ENCODE data around the gene HRAS. TPM values are rescaled to one million over a fixed set of nuclear protein-coding genes. Genes with fewer than 3 reads are reported as not detected.

Gene HRAS
- total and polyA plus RNA-seq, 10 donors = 16.6 to 90.9 (median 31.2) TPM

GRCh38 chr11:487571-488021, 47.8 kb downstream of the HRAS start:
- DNase-seq = no peak
- 80 to 92% (median 91%) methylated on average over 1 to 22 of the region's 22 CpGs for WGBS, 5 donors
- Histone ChIP-seq H3K27me3 (replicated peaks in 1 of 7) (no peaks in the 10 kb centered on the region), H3K4me1 (no peaks in the 10 kb centered on the region), H3K9me3 (no peaks in the 10 kb centered on the region), H3K36me3 (peaks cover 0 to 55% (median 19%) of the 10 kb centered on the region in 6 donors), H3K4me3 (no peak overlapping the region), H3K27ac (no peak overlapping the region)
- intact Hi-C loops (cut with DNase I; ENCODE audit: low total_unique reads) = no loop called here
- TF ChIP-seq POLR2AphosphoS5 (IDR thresholded peaks at IDR 0.05) (no peak), CTCF (IDR thresholded peaks at IDR 0.05 in 8 of 11, conservative IDR thresholded peaks at IDR 0.05 in 3 of 11) (no peak), POLR2A (IDR thresholded peaks at IDR 0.05) (no peak)

GRCh38 chr11:486189-486588, 49.2 kb downstream of the HRAS start:
- H3K4me1 ChIP-seq = no peaks in the 10 kb centered on the region
- intact Hi-C loops (cut with DNase I; ENCODE audit: low total_unique reads) = no loop called here
- no peaks in the 10 kb centered on the region for H3K9me3 ChIP-seq
- 91 to 98% (median 96%) methylated on average over 23 of the region's 23 CpGs for WGBS, 5 donors
- peaks cover 0 to 45% (median 17%) of the 10 kb centered on the region in 6 donors for H3K36me3 ChIP-seq
- TF ChIP-seq POLR2AphosphoS5 (IDR thresholded peaks at IDR 0.05) = no peak
- DNase-seq = no peak
- H3K27me3 ChIP-seq (replicated peaks in 1 of 7) = no peaks in the 10 kb centered on the region
- no peak overlapping the region for H3K27ac ChIP-seq
- H3K4me3 ChIP-seq = no peak overlapping the region

DNA sequence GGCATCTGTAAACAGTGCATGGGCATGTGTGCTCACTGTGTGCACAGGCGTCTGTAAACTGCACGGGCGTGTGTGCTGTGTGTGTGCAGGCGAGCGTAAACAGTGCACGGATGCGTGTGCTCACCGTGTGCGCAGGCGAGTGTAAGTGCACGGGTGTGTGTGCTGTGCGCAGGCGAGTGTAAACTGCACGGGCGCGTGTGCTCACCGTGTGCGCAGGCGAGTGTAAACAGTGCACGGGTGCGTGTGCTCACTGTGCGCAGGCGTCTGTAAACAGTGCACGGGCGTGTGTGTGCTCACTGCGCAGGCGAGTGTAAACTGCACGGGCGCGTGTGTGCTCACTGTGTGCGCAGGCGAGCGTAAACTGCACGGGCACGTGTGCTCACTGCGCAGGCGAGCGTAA, 50.8 kb downstream of the HRAS start:
- TF ChIP-seq CTCF (IDR thresholded peaks at IDR 0.05 in 8 of 11, conservative IDR thresholded peaks at IDR 0.05 in 3 of 11) (no peak), POLR2A (IDR thresholded peaks at IDR 0.05) (no peak), POLR2AphosphoS5 (IDR thresholded peaks at IDR 0.05) (no peak)
- Histone ChIP-seq H3K9me3 (no peaks in the 10 kb centered on the region), H3K36me3 (peaks cover 0 to 34% (median 2%) of the 10 kb centered on the region in 6 donors), H3K27me3 (replicated peaks in 1 of 7) (no peaks in the 10 kb centered on the region), H3K4me1 (no peaks in the 10 kb centered on the region), H3K4me3 (no peak overlapping the region), H3K27ac (no peak overlapping the region)
- intact Hi-C loops (cut with DNase I; ENCODE audit: low total_unique reads) = no loop called here
- DNase-seq = no peak
- WGBS, 5 donors = 95 to 98% (median 98%) methylated on average over 37 to 38 of the region's 38 CpGs

Small RNA genes lying within 50 kb of the gene (microRNA-seq; reads per million reads assigned to microRNA genes)
- 28.0 to 146 (median 54.6) reads per million in 3 donors for gene MIR210

Small RNA genes lying within 50 kb of the gene (small RNA-seq; reads per million reads assigned to genes)
- 0.27 to 0.69 (median 0.48) reads per million in 4 donors for gene MIR210

Other genes with a start within 250 kb of the HRAS start
- gene PGGHG, start 246.4 kb downstream of the HRAS start, total RNA-seq = 100 to 1,000 TPM in 6 of 7 donors, 10 to 100 TPM in 1; 53.4 to 182 (median 128) TPM
- 100 to 1,000 TPM; 127 to 250 (median 134) TPM for gene PGGHG, start 246.4 kb downstream of the HRAS start, polyA plus RNA-seq
- not detected for gene IFITM5, start 236.1 kb downstream of the HRAS start, total RNA-seq
- not detected for gene IFITM5, start 236.1 kb downstream of the HRAS start, polyA plus RNA-seq
- gene IFITM2, start 227.8 kb downstream of the HRAS start, total RNA-seq = 1,000 to 10,000 TPM in 4 of 7 donors, 100 to 1,000 TPM in 3; 507 to 1,635 (median 1,062) TPM
- gene IFITM2, start 227.8 kb downstream of the HRAS start, polyA plus RNA-seq = 1,000 to 10,000 TPM in 1 of 3 donors, 100 to 1,000 TPM in 2; 680 to 1,006 (median 885) TPM
- gene IFITM1, start 221.5 kb downstream of the HRAS start, total RNA-seq = 100 to 1,000 TPM; 333 to 670 (median 510) TPM
- 100 to 1,000 TPM; 314 to 496 (median 327) TPM for gene IFITM1, start 221.5 kb downstream of the HRAS start, polyA plus RNA-seq
- gene IFITM3, start 214.7 kb downstream of the HRAS start, total RNA-seq = 100 to 1,000 TPM; 314 to 942 (median 472) TPM
- gene IFITM3, start 214.7 kb downstream of the HRAS start, polyA plus RNA-seq = 100 to 1,000 TPM; 391 to 618 (median 599) TPM
- 1 to 10 TPM in 1 of 7 donors, under 1 TPM in 4, not detected in 2; 0.17 to 1.1 (median 0.67) TPM for gene B4GALNT4, start 166.1 kb downstream of the HRAS start, total RNA-seq
- gene B4GALNT4, start 166.1 kb downstream of the HRAS start, polyA plus RNA-seq = 1 to 10 TPM; 1.6 to 5.2 (median 3.5) TPM
- gene PKP3, start 141.4 kb downstream of the HRAS start, total RNA-seq = 1 to 10 TPM in 1 of 7 donors, under 1 TPM in 2, not detected in 4; 0.40 to 2.8 (median 0.59) TPM
- gene PKP3, start 141.4 kb downstream of the HRAS start, polyA plus RNA-seq = under 1 TPM; 0.09 to 0.48 (median 0.21) TPM
- 100 to 1,000 TPM in 2 of 7 donors, 10 to 100 TPM in 5; 67.9 to 118 (median 90.9) TPM for gene SIGIRR, start 120.6 kb downstream of the HRAS start, total RNA-seq
- gene SIGIRR, start 120.6 kb downstream of the HRAS start, polyA plus RNA-seq = 100 to 1,000 TPM in 2 of 3 donors, 10 to 100 TPM in 1; 95.9 to 194 (median 161) TPM
- gene ANO9, start 93.6 kb downstream of the HRAS start, total RNA-seq = 10 to 100 TPM; 10.2 to 34.5 (median 25.9) TPM
- gene ANO9, start 93.6 kb downstream of the HRAS start, polyA plus RNA-seq = 10 to 100 TPM; 32.7 to 53.8 (median 50.3) TPM
- gene PTDSS2, start 85.3 kb downstream of the HRAS start, total RNA-seq = 10 to 100 TPM; 24.6 to 40.7 (median 29.4) TPM
- gene PTDSS2, start 85.3 kb downstream of the HRAS start, polyA plus RNA-seq = 10 to 100 TPM; 11.0 to 26.6 (median 14.9) TPM
- 100 to 1,000 TPM; 133 to 159 (median 147) TPM for gene RNH1, start 28.3 kb downstream of the HRAS start, total RNA-seq
- gene RNH1, start 28.3 kb downstream of the HRAS start, polyA plus RNA-seq = 100 to 1,000 TPM in 1 of 3 donors, 10 to 100 TPM in 2; 72.8 to 143 (median 83.8) TPM
- 1 to 10 TPM; 1.0 to 3.3 (median 2.2) TPM for gene LRRC56, start 2.0 kb upstream of the HRAS start, total RNA-seq
- gene LRRC56, start 2.0 kb upstream of the HRAS start, polyA plus RNA-seq = 1 to 10 TPM; 2.2 to 4.6 (median 4.1) TPM
- gene LMNTD2, start 25.2 kb upstream of the HRAS start, total RNA-seq = 10 to 100 TPM in 1 of 7 donors, 1 to 10 TPM in 6; 3.9 to 10.1 (median 6.3) TPM
- gene LMNTD2, start 25.2 kb upstream of the HRAS start, polyA plus RNA-seq = 1 to 10 TPM; 5.0 to 8.3 (median 5.1) TPM
- 10 to 100 TPM in 6 of 7 donors, 1 to 10 TPM in 1; 8.3 to 39.6 (median 20.4) TPM for gene RASSF7, start 25.4 kb upstream of the HRAS start, total RNA-seq
- 10 to 100 TPM; 29.7 to 34.5 (median 30.7) TPM for gene RASSF7, start 25.4 kb upstream of the HRAS start, polyA plus RNA-seq
- gene PHRF1, start 40.9 kb upstream of the HRAS start, total RNA-seq = 10 to 100 TPM; 24.2 to 41.5 (median 33.2) TPM
- gene PHRF1, start 40.9 kb upstream of the HRAS start, polyA plus RNA-seq = 10 to 100 TPM in 1 of 3 donors, 1 to 10 TPM in 2; 7.3 to 27.6 (median 8.4) TPM
- 10 to 100 TPM; 53.0 to 88.8 (median 85.3) TPM for gene IRF7, start 80.4 kb upstream of the HRAS start, total RNA-seq
- gene IRF7, start 80.4 kb upstream of the HRAS start, polyA plus RNA-seq = 10 to 100 TPM; 52.3 to 99.1 (median 73.9) TPM
- gene CDHR5, start 89.4 kb upstream of the HRAS start, total RNA-seq = not detected
- gene CDHR5, start 89.4 kb upstream of the HRAS start, polyA plus RNA-seq = under 1 TPM; 0.02 to 0.16 (median 0.03) TPM
- gene SCT, start 91.6 kb upstream of the HRAS start, total RNA-seq = 1 to 10 TPM in 4 of 7 donors, not detected in 3; 1.2 to 3.8 (median 2.8) TPM
- 1 to 10 TPM; 1.1 to 1.7 (median 1.5) TPM for gene SCT, start 91.6 kb upstream of the HRAS start, polyA plus RNA-seq
- gene DRD4, start 101.7 kb upstream of the HRAS start, total RNA-seq = under 1 TPM in 4 of 7 donors, not detected in 3; 0.44 to 0.86 (median 0.60) TPM
- under 1 TPM; 0.12 to 0.43 (median 0.26) TPM for gene DRD4, start 101.7 kb upstream of the HRAS start, polyA plus RNA-seq
- gene DEAF1, start 159.6 kb upstream of the HRAS start, total RNA-seq = 10 to 100 TPM; 28.3 to 44.9 (median 31.7) TPM
- gene DEAF1, start 159.6 kb upstream of the HRAS start, polyA plus RNA-seq = 10 to 100 TPM; 21.8 to 31.4 (median 25.1) TPM
- gene TMEM80, start 160.2 kb upstream of the HRAS start, total RNA-seq = 10 to 100 TPM; 20.1 to 37.6 (median 32.4) TPM
- 10 to 100 TPM; 18.7 to 30.8 (median 24.7) TPM for gene TMEM80, start 160.2 kb upstream of the HRAS start, polyA plus RNA-seq
- 10 to 100 TPM in 1 of 7 donors, 1 to 10 TPM in 6; 4.2 to 14.7 (median 7.0) TPM for gene EPS8L2, start 170.7 kb upstream of the HRAS start, total RNA-seq
- 10 to 100 TPM in 1 of 3 donors, 1 to 10 TPM in 2; 7.3 to 11.6 (median 8.5) TPM for gene EPS8L2, start 170.7 kb upstream of the HRAS start, polyA plus RNA-seq
- gene TALDO1, start 211.9 kb upstream of the HRAS start, total RNA-seq = 100 to 1,000 TPM; 160 to 292 (median 229) TPM
- 100 to 1,000 TPM; 108 to 177 (median 125) TPM for gene TALDO1, start 211.9 kb upstream of the HRAS start, polyA plus RNA-seq
- 10 to 100 TPM; 26.0 to 56.4 (median 50.9) TPM for gene GATD1, start 241.9 kb upstream of the HRAS start, total RNA-seq
- gene GATD1, start 241.9 kb upstream of the HRAS start, polyA plus RNA-seq = 10 to 100 TPM; 13.9 to 44.5 (median 17.4) TPM

All from spleen (tissue), 11 donors.